SU-DHL-6 (cell line): ENCODE results near the gene DACT1.

ENCODE experiments used
- H2AFZ ChIP-seq: fragments of 200-600 bp; sonication (generic); 2 replicates; pipeline ENCODE4 v1.6.1; 2014; ENCODE audit warnings: low read depth, mild to moderate bottlenecking, moderate library complexity, mixed read lengths, antibody characterized with exemption, low read length; ENCODE audit not compliant: severe bottlenecking
- H3F3A ChIP-seq: fragments of 200-600 bp; shearing (Covaris generic); 2 replicates; pipeline ENCODE4 v1.6.0; 2016; ENCODE audit warnings: antibody characterized with exemption, mild to moderate bottlenecking; ENCODE audit not compliant: insufficient read depth
- H3K27ac ChIP-seq: fragments of 200-600 bp; sonication (generic); 2 replicates; pipeline ENCODE4 v1.5.1; 2016; ENCODE audit warnings: low read depth, mild to moderate bottlenecking, low read length, moderate library complexity, mixed read lengths
- H3K27me3 ChIP-seq: fragments of 200-600 bp; sonication (generic), shearing (Covaris generic); 2 replicates; pipeline ENCODE4 v1.6.0; 2014; ENCODE audit warnings: mild to moderate bottlenecking, low read length
- H3K36me3 ChIP-seq: fragments of 200-600 bp; sonication (generic); 2 replicates; pipeline ENCODE4 v1.6.1; 2014; ENCODE audit warnings: mild to moderate bottlenecking, low read length, mixed read lengths
- H3K4me2 ChIP-seq: fragments of 300-600, 200-600 bp; shearing (Covaris generic), sonication (generic); 2 replicates; pipeline ENCODE4 v1.6.0; 2014; ENCODE audit warnings: low read length, low read depth, mild to moderate bottlenecking; ENCODE audit not compliant: poor library complexity, severe bottlenecking
- H3K4me3 ChIP-seq: fragments of 200-600 bp; sonication (generic); 2 replicates; pipeline ENCODE4 v1.5.1; 2014; ENCODE audit warnings: antibody characterized with exemption, low read length, mild to moderate bottlenecking, mixed read lengths; ENCODE audit not compliant: insufficient read depth, poor library complexity, severe bottlenecking
- H3K79me2 ChIP-seq: fragments of 200-600 bp; sonication (generic); 2 replicates; pipeline ENCODE4 v1.6.1; 2014; ENCODE audit warnings: mild to moderate bottlenecking, low read length, moderate library complexity; ENCODE audit not compliant: insufficient read depth
- H3K9ac ChIP-seq: fragments of 200-600 bp; sonication (generic); 2 replicates; pipeline ENCODE4 v1.7.0; 2014; ENCODE audit warnings: mild to moderate bottlenecking, low read length
- H3K9me2 ChIP-seq: fragments of 200-600 bp; sonication (generic); replicated peaks from 2 replicates; pipeline ENCODE4 v1.6.1; 2014; ENCODE audit warnings: low read length; ENCODE audit not compliant: insufficient read depth
- H3K9me3 ChIP-seq: fragments of 200-600 bp; sonication (generic); 2 replicates; pipeline ENCODE4 v1.6.1; 2014; ENCODE audit warnings: low read length, mixed read lengths; ENCODE audit not compliant: insufficient read depth
- H4K20me1 ChIP-seq: fragments of 200-600 bp; sonication (generic); 2 replicates; pipeline ENCODE4 v1.6.1; 2014; ENCODE audit warnings: low read depth, mild to moderate bottlenecking, antibody characterized with exemption, low read length, moderate library complexity, mixed read lengths
- EZH2phosphoT487 ChIP-seq: fragments of 200-600 bp; sonication (generic), shearing (Covaris generic); conservative IDR thresholded peaks from 2 replicates; pipeline ENCODE4 v1.6.1; 2018; ENCODE audit warnings: mild to moderate bottlenecking, antibody characterized with exemption, low read length, moderate library complexity, mixed read lengths
- TF ChIP-seq, protein P1 (sequence below): fragments of 200-600 bp; sonication (generic); IDR thresholded peaks from one replicate; pipeline ENCODE4 v1.5.1; 2017; ENCODE audit warnings: antibody characterized with exemption, mild to moderate bottlenecking, low read length, moderate library complexity; ENCODE audit not compliant: insufficient read depth, poor library complexity, severe bottlenecking

Gene DACT1

DNA sequence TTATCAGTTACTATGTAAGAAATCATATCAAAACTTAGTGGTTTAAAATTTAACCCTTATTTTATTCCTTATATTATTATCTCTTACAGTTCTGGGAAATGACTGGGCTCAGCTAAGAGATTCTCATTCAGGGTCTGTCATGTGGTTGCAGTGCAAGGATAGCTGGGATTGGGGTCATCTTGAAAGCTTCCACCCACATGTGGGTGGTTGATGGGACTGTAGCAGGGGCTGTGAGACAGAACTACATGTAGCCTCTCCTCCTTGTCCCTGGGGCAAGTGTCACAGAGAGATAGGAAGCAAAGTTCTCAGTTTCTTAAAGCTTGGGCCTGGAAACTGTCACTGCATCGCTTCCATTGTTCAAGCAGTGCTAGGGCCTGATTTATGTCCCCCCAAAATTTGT lies 57.8 kb downstream of the DACT1 start:
- Histone ChIP-seq H3K9ac (no peak overlapping the region), H2AFZ (no peak overlapping the region), H3K9me3 (no peaks in the 10 kb centered on the region), H3K79me2 (no peaks in the 10 kb centered on the region), H3K9me2 (no peaks in the 10 kb centered on the region), H3K4me3 (no peak overlapping the region), H3F3A (no peaks in the 10 kb centered on the region), H3K27ac (no peak overlapping the region), H3K36me3 (no peaks in the 10 kb centered on the region), H4K20me1 (no peaks in the 10 kb centered on the region), H3K27me3 (no peaks in the 10 kb centered on the region), H3K4me2 (no peak overlapping the region)
- no peak for TF ChIP-seq EZH2phosphoT487
- TF ChIP-seq, protein P1, sequence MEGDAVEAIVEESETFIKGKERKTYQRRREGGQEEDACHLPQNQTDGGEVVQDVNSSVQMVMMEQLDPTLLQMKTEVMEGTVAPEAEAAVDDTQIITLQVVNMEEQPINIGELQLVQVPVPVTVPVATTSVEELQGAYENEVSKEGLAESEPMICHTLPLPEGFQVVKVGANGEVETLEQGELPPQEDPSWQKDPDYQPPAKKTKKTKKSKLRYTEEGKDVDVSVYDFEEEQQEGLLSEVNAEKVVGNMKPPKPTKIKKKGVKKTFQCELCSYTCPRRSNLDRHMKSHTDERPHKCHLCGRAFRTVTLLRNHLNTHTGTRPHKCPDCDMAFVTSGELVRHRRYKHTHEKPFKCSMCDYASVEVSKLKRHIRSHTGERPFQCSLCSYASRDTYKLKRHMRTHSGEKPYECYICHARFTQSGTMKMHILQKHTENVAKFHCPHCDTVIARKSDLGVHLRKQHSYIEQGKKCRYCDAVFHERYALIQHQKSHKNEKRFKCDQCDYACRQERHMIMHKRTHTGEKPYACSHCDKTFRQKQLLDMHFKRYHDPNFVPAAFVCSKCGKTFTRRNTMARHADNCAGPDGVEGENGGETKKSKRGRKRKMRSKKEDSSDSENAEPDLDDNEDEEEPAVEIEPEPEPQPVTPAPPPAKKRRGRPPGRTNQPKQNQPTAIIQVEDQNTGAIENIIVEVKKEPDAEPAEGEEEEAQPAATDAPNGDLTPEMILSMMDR = no peak

DNA sequence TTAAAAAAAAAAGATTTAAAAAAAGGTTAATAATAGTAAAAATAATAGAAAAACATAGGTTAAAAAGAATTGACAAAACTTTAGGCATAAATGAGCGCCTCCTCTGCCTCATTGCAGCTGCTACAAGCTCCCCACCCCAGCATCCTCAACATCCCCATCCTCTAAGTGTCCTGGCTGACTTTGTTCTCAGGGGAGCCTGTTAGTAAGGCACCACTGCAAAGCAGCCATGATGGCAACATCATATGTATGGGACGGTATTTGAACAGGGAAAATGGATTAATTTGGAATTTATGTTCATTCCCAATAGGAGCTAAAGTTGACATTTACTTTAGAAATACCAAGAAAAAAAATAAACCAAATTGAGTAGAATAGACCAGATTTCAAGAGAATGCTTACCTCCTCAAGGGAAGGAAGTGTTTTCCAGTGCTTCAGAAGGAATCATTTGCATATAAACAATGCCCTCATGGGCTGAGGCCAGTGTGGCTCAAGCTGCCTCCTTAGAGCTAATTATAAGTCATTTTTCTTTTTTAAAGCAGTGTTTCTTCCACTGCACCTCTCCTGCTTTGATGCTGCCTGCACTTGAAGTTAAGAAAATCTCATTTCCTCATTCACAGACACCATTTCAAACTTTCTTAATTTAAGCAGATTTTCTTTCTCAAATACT lies 59.6 kb downstream of the DACT1 start:
- H4K20me1 ChIP-seq = no peaks in the 10 kb centered on the region
- no peak overlapping the region for H3K4me3 ChIP-seq
- no peak overlapping the region for H3K9ac ChIP-seq
- no peak for TF ChIP-seq EZH2phosphoT487
- TF ChIP-seq, protein P1 = no peak
- no peak overlapping the region for H3K27ac ChIP-seq
- no peaks in the 10 kb centered on the region for H3K36me3 ChIP-seq
- H3K9me3 ChIP-seq = no peaks in the 10 kb centered on the region
- no peaks in the 10 kb centered on the region for H3F3A ChIP-seq
- no peaks in the 10 kb centered on the region for H3K79me2 ChIP-seq
- H3K27me3 ChIP-seq = no peaks in the 10 kb centered on the region
- H3K9me2 ChIP-seq = no peaks in the 10 kb centered on the region
- H3K4me2 ChIP-seq = no peak overlapping the region
- no peak overlapping the region for H2AFZ ChIP-seq
